ENCODE results near the gene MSH6. TPM values are rescaled to one million over a fixed set of nuclear protein-coding genes. Genes with fewer than 3 reads are reported as not detected.

MSH6 gene
- polyA plus RNA-seq, 1 donor (not counting 4 experiments of a cell fraction or from before 2014, with no cell fraction given), result 35.4 TPM

- dilution Hi-C loops (cut with MboI; ENCODE audit: extremely low pct_ligation_motif_present, low sequenced_read_pairs), result no loop called here
- H3K27me3 ChIP-seq (ENCODE audit: control insufficient read depth, extremely low read depth, insufficient read depth, low read length), result no peaks in the 10 kb centered on the region
- H3K27ac ChIP-seq (ENCODE audit: control insufficient read depth, insufficient read depth, low read length), result no peak overlapping the region
- H3K4me2 ChIP-seq (ENCODE audit: control insufficient read depth, extremely low read depth, insufficient read depth, low read depth, low read length), result no peak overlapping the region
- no peaks in the 10 kb centered on the region for H3K4me1 ChIP-seq (ENCODE audit: control insufficient read depth, extremely low read depth, insufficient read depth, low read length)
- H3K9me3 ChIP-seq (ENCODE audit: control insufficient read depth, low read depth, low read length), result no peaks in the 10 kb centered on the region
- no peaks in the 10 kb centered on the region for H3K36me3 ChIP-seq (ENCODE audit: control insufficient read depth in 2 of 2, extremely low read depth in 1 of 2, insufficient read depth in 2 of 2, low read length in 2 of 2)
- no peaks in the 10 kb centered on the region for H3K9me1 ChIP-seq (ENCODE audit: control insufficient read depth, extremely low read depth, insufficient read depth, low read length)
- TF ChIP-seq EZH2 (IDR thresholded peaks at IDR 0.05; ENCODE audit: low read length) (no peak), CTCF (optimal IDR thresholded peaks at IDR 0.05 in 1 of 3, IDR thresholded peaks at IDR 0.05 in 1 of 3, conservative IDR thresholded peaks at IDR 0.05 in 1 of 3; ENCODE audit: extremely low read depth in 1 of 3, insufficient read depth in 2 of 3, low read length in 3 of 3) (no peak)
- no peaks in the 10 kb centered on the region for H3K79me2 ChIP-seq (ENCODE audit: control insufficient read depth, insufficient read depth, low read length)
- no peak overlapping the region for H3K9ac ChIP-seq (ENCODE audit: control insufficient read depth, extremely low read depth, insufficient read depth, low read length)
- H2AFZ ChIP-seq (ENCODE audit: control insufficient read depth, low read length), result no peak overlapping the region
- no peak for DNase-seq (ENCODE audit: low read depth, low spot score)
- no peak overlapping the region for H3K4me3 ChIP-seq (ENCODE audit: control insufficient read depth in 2 of 3, extremely low read depth in 1 of 3, insufficient read depth in 2 of 3, low read depth in 1 of 3, low read length in 3 of 3)
- no peak for FAIRE-seq
- H4K20me1 ChIP-seq (ENCODE audit: control insufficient read depth, extremely low read depth, insufficient read depth, low read length), result no peaks in the 10 kb centered on the region
Observed at GRCh38 chr2:47741637-47742036, 41.3 kb upstream of the MSH6 start.

- H3K27me3 ChIP-seq (ENCODE audit: control insufficient read depth, extremely low read depth, insufficient read depth, low read length), result no peaks in the 10 kb centered on the region
- peaks cover 2% of the 10 kb centered on the region for H3K9me3 ChIP-seq (ENCODE audit: control insufficient read depth, low read depth, low read length)
- no peak for FAIRE-seq
- no peak overlapping the region for H3K4me3 ChIP-seq (ENCODE audit: control insufficient read depth in 2 of 3, extremely low read depth in 1 of 3, insufficient read depth in 2 of 3, low read depth in 1 of 3, low read length in 3 of 3)
- dilution Hi-C loops (cut with MboI; ENCODE audit: extremely low pct_ligation_motif_present, low sequenced_read_pairs), result no loop called here
- H3K79me2 ChIP-seq (ENCODE audit: control insufficient read depth, insufficient read depth, low read length), result no peaks in the 10 kb centered on the region
- H4K20me1 ChIP-seq (ENCODE audit: control insufficient read depth, extremely low read depth, insufficient read depth, low read length), result no peaks in the 10 kb centered on the region
- no peak overlapping the region for H3K4me2 ChIP-seq (ENCODE audit: control insufficient read depth, extremely low read depth, insufficient read depth, low read depth, low read length)
- DNase-seq (ENCODE audit: low read depth, low spot score), result no peak
- no peak overlapping the region for H3K9ac ChIP-seq (ENCODE audit: control insufficient read depth, extremely low read depth, insufficient read depth, low read length)
- H3K27ac ChIP-seq (ENCODE audit: control insufficient read depth, insufficient read depth, low read length), result no peak overlapping the region
- TF ChIP-seq EZH2 (IDR thresholded peaks at IDR 0.05; ENCODE audit: low read length), result no peak
- TF ChIP-seq CTCF (optimal IDR thresholded peaks at IDR 0.05 in 1 of 3, IDR thresholded peaks at IDR 0.05 in 1 of 3, conservative IDR thresholded peaks at IDR 0.05 in 1 of 3; ENCODE audit: extremely low read depth in 1 of 3, insufficient read depth in 2 of 3, low read length in 3 of 3), result no peak
- H2AFZ ChIP-seq (ENCODE audit: control insufficient read depth, low read length), result no peak overlapping the region
- H3K36me3 ChIP-seq (ENCODE audit: control insufficient read depth in 2 of 2, extremely low read depth in 1 of 2, insufficient read depth in 2 of 2, low read length in 2 of 2), result no peaks in the 10 kb centered on the region
- H3K9me1 ChIP-seq (ENCODE audit: control insufficient read depth, extremely low read depth, insufficient read depth, low read length), result no peaks in the 10 kb centered on the region
- no peaks in the 10 kb centered on the region for H3K4me1 ChIP-seq (ENCODE audit: control insufficient read depth, extremely low read depth, insufficient read depth, low read length)
Observed at GRCh38 chr2:47744074-47744473, 38.9 kb upstream of the MSH6 start.
